Epithelial cell of proximal tubule (primary cell): ENCODE results near the gene PXDN. TPM values are rescaled to one million over a fixed set of nuclear protein-coding genes. Genes with fewer than 3 reads are reported as not detected.

Experiments used
- DNase-seq: peaks from one replicate; pipeline ENCODE4 v3.0.0-alpha.2; 2011; ENCODE audit warnings: low read depth
- H3K4me3 ChIP-seq: 2 replicates; pipeline ENCODE4 v1.5.1; 2011; ENCODE audit warnings: low read depth, mild to moderate bottlenecking, low read length
- total RNA-seq: library from RNA; depleted of rRNA; stranded (reverse); fragments of >200 nt; gene quantifications from 2 replicates; pipeline ENCODE4 v1.2.3, GENCODE V29; 2015
- TF ChIP-seq, protein P1 (sequence below): conservative IDR thresholded peaks from 2 replicates; pipeline ENCODE4 v1.5.1; 2012; ENCODE audit warnings: low read depth, mild to moderate bottlenecking, low read length

Gene PXDN
- total RNA-seq, 1 donor from 2014 or later = 197 TPM

DNA sequence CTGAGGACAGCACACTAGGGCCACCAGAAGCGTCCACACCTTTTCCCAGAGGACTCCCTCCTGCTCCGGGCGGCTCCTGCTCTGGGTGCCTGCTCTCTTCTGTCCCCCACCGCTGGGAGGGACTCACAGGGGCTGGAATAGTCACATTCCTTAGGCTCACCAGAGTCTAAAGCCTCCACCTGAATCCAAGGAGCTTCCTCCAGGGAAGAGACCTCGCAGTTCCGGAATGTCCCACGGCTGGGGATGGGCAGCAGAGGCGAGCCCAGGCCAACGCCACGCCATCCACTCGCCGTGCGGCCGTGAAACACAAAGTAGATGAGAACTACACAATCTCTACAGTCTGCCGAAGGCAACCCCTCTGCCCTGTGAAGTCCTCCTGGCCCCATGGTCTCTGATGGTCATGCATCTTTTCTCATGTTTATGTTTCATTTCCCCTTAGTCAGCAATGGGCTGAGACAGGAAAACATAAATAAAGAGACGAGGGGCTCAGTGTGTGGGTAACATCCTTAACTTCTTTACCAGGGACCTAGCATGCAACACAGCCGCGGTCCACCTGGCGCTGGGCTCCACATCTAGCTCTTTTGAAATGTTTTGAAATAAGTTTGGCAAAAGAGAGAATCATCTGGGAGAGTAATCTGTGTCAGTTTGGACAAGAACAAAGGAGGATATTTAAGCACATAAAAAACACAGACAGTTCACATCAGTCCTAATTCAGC is 98.4 kb downstream of the PXDN start:
- no peak for DNase-seq
- TF ChIP-seq, protein P1, sequence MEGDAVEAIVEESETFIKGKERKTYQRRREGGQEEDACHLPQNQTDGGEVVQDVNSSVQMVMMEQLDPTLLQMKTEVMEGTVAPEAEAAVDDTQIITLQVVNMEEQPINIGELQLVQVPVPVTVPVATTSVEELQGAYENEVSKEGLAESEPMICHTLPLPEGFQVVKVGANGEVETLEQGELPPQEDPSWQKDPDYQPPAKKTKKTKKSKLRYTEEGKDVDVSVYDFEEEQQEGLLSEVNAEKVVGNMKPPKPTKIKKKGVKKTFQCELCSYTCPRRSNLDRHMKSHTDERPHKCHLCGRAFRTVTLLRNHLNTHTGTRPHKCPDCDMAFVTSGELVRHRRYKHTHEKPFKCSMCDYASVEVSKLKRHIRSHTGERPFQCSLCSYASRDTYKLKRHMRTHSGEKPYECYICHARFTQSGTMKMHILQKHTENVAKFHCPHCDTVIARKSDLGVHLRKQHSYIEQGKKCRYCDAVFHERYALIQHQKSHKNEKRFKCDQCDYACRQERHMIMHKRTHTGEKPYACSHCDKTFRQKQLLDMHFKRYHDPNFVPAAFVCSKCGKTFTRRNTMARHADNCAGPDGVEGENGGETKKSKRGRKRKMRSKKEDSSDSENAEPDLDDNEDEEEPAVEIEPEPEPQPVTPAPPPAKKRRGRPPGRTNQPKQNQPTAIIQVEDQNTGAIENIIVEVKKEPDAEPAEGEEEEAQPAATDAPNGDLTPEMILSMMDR = no peak
- no peak overlapping the region for H3K4me3 ChIP-seq

DNA sequence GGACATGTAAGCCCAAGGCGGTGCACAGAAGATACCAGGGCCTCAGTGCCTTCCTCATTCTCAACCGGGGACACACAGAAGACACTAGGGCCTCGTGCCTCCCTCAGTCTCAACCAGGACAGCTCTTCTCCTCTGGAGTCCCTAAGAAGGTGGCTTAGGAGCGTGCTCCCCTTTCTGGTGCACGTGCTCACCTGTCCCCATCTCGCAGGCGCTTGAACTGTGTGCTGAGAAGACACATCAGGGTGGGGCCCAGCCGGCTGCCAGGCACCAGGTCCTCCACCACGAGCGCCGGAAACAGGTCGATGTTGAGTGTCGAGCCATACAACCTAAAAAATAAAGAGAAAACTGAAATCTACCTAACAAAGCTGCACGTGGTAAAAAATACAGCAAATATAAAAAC is 99.9 kb downstream of the PXDN start:
- H3K4me3 ChIP-seq = no peak overlapping the region
- TF ChIP-seq, protein P1 = no peak
- DNase-seq = no peak

DNA sequence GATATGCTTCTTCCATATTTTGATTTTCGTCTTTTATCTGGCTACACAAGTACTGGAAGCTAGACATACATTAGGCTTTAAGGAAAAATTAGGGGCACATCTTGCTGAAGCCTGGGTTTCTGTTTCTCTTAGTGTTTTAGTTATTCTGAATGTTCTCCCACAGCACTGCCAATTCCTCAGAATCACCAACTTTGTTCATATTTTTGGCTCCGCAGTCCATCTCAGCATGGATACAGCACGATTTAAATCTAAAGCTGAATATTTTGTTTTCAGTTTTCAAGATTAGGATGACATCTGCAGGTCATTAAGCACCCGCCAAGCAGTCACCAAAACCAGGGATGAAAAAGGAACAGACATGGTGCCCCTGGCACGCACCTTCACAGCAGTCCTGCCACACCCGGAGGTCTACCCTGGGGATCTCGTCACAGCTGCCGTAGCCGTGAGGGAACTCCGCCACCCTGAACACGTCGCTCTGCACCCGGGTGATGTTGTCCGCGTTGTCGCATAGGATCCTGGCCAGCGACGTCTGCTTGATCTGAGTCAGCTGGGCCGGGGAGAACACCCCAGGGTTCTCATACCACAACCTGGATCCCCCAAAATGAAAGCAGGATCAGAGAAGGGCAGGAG is 101.2 kb downstream of the PXDN start:
- DNase-seq = no peak
- H3K4me3 ChIP-seq = no peak overlapping the region
- TF ChIP-seq, protein P1 = no peak

DNA sequence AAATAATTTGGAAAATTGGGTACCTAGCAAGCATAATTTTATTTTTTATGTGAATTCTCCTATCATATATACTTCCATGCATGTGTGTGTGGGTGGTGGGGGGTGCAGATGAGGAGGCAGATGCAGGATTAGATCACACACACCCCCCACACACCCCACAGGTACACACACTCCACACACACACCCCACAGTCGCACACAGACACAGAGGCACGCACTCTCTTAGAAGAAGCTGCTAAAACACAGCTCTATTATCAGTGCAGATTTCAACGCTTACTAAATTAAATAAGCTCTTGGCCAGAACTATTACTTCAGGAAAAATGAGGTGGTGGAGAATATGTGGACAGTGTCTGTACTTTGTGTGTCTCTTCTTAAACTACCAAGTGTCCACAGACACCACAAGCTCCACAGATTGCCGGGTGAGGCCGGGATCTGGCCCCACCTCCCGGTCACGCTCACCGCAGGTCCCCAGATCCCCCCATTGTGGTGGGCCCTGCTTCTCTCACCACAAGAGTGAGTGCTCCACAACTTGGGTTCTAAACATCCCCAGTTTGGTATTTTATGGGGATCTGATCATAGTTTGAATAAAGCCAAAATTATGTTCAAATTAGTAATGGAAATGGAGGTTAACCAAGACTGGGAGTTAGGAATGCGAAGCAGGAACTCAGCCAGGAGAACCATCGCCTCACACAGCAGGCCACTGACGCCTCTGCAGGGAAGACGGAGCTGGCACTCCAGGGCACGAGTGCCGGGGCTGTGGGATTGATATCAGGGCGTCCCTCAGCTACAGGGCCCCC is 102.1 kb downstream of the PXDN start:
- DNase-seq = no peak
- TF ChIP-seq, protein P1 = no peak
- H3K4me3 ChIP-seq = no peak overlapping the region

DNA sequence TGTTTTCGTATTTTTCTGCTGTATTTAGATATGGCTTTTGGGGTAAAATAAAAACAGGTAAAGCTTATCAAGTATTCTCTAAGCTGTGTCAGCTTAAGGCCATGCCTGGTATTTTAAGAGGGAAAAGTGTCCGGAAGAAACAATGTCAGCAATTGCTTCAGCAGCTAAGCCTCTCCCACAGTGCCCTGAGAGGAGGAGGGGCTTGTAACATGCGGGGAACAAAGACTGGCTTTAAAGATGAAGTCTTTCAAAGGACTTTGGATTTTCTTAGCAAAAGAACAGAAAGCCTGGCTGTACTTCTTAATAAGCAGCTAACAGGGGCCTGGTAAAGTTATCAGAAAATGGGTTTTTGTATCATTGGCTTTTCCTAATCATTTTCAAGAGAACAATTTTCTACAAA is 102.8 kb downstream of the PXDN start:
- TF ChIP-seq, protein P1 = no peak
- DNase-seq = no peak
- H3K4me3 ChIP-seq = no peak overlapping the region

DNA sequence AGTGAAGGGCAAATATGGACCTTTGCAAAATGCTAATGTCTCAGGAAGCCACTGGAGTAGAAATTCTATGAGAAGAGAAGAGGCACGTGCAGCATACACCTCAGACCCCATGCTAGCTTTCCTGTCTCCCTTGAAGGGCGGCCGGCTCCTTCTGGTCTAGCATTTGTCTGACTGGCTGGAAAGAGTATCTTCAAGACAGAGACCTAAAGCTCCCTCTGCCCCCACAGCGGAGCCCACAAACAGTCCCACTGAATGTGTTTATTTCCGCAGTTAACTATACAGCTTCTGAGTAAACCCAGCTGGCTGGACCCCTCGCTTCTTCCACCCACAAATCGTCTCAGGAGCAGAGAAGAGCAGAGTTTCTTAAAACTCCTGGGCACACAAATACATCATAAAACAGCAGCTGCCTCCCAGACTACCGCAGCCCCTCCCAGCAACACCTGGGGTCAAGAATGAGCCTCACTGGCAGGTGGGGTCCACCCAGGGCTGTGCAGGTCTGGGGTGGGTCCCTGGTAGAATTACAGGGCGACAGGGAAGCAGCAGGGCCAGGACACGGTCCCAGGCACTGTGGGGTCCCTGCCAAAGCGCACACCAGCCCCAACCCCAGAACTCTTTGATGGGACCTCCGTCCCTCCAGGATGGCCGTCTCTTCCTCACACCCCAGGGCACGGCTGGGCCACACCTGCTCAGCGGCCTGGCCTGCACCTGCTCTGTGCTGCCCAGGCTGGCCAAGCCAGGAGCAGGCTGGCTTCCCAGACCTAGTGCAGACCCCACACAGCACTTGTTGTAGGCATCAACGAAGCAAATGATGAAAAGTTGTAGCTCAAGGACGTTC is 103.8 kb downstream of the PXDN start:
- TF ChIP-seq, protein P1 = no peak
- H3K4me3 ChIP-seq = no peak overlapping the region
- no peak for DNase-seq
